Raji (cell line): ENCODE measurements around the gene SLC39A11.

Experiments
- POLR2A ChIP-seq: IDR thresholded peaks from 2 replicates; pipeline ENCODE4 v1.6.1; 2011; ENCODE audit warnings: low read depth, low read length, control low read depth; ENCODE audit not compliant: insufficient read depth

Gene SLC39A11

DNA sequence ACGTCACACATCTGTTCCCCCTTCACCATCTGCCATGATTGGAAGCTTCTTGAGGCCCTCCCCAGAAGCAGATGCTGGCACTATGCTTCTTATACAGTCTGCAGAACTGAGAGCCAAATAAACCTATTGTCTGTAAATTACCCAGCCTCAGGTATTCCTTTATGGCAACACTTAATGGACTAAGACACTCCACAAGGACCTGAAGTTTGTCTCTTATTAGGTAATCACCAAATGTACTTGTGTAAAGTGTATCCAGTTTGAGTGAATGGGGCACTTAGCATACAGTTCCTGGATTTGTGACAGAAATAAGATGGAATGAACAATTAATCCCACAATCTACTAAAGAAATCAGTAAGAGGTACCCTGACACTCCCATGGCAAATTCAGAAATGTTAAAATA, 105.3 kb downstream of the SLC39A11 start:
- no peak for TF ChIP-seq POLR2A

DNA sequence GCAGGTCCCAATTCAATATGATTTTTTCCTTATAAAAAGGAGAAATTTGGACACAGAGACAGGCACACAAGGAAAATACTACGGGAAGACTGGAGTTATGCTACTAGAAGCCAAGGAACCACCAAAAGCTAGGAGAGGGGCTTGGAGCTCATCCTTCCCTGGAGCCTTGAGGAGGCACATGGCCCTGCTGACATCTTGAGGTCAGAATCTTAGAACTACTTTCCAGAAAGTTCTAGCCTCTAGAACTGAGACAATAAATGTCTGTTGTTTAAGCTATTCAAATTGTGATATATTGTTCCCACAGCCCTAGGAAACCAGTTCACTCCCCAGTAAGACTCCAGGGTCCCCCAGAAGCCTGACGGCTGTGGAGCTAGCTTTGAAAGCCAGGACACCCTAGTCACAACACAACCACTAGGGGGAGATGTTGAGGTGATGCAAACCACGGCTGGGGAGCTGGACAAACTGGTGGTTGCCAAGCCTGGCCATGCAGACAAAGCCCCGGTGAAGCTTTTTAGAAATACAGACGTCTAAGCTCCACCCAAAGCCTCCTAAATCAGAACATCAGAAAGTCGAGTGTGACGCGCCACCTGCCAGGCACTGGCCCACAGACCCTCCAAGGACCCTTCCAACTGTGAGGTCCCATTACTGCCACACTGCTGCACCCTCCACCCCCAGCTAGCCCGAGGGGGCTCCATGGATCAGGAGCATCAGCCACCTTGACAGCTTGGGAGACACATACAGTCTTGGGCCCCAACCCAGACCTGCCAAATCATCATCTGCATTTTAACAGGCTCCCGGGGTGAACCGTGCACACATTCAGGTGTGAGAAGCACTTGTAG, 106.4 kb downstream of the SLC39A11 start:
- TF ChIP-seq POLR2A: no peak

DNA sequence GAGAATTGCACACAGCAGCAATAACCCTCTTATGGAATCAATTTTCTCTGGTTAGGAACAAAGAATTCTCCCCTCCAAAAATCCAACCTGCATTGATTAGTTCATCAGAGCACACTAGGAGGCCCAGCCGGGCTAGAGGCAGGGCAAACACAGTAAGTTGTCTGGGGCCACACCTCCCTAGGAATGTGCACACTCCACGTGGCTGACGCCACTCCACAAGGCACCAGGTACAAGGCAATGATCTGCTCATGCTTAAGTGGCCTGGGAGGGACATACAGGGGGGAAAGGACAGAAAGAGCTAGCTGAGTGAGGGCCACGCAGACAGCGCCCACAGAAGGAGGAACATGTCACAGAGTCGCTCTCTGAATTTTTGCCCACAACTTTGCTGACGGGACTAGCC, 107.6 kb downstream of the SLC39A11 start:
- no peak for TF ChIP-seq POLR2A

DNA sequence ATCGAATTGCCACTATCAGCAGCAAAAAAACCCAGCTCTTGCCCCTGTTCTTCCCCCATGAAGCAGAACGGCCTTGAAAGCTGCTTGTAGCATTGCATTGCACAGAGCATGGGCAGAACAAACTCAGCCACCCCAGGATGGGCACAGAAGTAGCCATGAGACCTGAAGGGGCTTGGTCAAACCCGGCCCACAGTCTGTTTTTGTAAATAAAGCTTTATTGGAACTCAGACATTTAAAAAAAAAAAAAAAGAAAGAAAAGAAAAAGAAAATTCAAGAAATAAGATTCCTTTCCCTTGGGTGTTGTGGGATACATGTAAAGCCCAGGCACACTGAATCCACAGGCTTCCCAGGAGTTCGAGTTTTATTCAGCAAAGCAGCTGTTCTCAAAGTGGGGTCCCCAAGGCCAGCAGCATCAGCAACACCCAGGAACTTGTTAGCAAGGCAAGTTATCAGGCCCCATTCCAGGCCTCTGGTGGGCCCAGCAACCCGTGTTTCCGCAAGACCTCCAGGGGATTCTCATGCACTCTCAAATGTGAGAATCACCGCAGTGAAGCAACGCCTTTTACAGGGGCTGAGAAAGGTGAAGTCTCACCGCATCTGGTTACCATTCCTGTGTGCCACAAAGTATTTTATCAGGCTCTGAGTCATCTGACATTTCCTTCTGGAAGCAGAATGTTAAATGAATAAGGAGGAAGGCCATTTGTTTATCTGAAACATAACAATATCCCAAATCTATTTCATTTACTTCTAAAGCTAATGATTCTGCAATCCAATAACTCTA, 108.2 kb downstream of the SLC39A11 start:
- no peak for TF ChIP-seq POLR2A

DNA sequence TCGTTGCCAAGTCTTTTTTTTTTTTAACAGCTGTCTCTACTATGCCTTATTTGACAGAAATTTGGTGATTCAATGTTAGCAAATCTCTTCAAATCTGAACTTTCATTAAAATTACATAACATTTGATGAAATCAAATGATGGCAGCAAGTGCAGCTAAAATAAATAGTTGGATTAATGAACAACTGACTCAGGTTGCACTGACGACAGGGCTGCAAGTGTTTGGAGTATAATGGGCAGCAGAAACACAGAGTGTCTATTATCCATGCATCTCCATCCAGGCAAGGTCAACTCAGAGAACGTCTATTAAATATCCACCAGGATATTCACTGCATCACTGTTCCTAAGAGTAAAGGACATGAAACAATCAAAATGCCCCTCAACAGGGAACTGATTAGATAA, 109.8 kb downstream of the SLC39A11 start:
- no peak for TF ChIP-seq POLR2A

DNA sequence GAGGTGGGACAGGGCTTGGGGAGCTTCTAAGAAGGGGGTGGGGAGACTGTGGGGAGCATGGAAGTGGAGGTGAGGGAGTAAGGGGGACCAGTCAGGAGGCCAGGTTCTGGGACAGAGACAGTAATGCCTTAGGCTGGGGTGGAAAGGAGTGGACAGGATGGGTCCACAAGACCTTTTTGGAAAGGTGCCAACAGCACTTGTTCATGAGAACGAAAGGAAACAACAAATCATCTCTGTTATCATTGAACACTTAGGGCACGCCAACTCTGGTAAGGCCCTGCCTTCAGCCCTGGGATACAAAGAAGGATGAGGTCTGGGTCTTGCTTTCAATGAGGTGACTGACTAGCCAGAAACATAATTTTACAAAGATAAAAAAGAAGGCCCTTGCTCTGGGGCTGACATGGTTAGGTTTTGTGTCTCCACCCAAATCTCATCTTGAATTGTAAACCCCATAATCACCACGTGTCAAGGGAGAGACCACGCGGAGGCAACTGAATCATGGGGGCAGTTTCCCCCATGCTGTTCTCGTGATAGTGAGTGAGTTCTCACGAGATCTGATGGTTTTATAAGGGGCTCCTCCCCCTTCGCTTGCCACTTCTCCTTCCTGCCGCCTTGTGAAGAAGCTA, 113.8 kb downstream of the SLC39A11 start:
- no peak for TF ChIP-seq POLR2A

DNA sequence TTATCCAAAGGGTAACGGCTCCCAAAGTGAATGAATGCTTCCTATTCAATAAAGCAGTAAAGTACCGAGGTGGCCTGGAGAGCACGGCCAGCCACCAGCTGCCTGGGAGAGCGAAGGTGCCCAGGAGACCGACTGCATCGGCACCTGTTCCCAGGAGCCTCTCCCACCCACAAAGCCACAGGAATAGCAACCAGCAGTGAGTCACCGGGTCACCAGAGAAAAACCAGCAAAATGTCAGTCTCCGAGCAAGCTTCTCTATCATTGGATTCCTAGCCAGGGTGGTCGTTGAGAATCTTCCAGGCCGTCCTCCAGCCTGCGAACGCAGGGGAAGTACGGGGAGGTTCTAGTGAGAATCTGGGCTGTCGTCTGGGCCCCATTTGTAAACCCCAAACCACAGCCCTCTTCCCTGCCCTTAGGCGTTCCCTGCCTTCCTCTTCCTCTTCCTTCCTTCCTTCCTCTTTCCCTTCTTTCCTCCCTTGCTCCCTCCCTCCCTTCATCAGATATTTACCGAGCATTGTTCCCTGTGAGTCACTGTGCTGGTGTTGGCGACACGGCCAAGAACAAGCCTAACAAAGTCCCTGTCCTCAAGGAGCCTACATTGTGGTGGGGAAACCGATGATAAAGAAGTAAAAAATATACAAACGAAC, 114.6 kb downstream of the SLC39A11 start:
- TF ChIP-seq POLR2A: no peak

DNA sequence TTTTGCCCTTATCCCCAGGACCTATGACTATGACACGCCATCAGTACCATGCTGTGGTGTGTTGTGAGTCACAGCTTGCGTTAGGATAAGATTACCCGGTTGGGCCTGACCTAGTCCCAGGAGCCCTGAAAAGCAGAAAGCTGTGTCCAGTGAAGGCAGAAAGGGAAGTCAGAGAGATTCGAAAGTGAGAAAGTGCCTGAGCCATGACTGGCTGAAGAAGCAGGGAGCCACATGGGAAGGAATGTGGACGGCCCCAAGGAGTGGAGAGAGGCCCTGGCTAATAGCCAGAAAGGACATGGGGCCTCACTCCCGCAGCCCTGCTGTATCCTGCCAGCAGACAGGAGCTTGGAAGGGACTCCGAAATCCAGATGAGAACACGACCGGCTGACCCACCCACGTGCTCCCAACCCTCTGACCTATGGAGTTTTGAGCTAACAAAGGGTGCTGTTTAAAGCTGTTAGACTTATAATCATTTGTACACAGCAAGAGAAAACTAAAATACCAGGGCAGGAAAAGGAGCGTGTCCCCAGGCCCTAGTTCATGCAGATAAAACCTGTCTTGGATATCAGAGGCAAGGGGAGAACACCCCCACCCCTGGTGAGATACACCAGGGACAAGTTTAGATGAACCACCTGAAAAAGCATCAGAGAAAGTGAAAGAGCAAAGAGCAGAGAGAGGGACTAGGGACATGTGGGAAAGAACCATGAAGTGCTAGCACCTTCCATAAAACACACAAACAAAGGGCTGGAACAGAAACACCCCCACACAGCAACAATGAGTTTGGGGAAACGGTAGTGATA, 115.3 kb downstream of the SLC39A11 start:
- TF ChIP-seq POLR2A: no peak

DNA sequence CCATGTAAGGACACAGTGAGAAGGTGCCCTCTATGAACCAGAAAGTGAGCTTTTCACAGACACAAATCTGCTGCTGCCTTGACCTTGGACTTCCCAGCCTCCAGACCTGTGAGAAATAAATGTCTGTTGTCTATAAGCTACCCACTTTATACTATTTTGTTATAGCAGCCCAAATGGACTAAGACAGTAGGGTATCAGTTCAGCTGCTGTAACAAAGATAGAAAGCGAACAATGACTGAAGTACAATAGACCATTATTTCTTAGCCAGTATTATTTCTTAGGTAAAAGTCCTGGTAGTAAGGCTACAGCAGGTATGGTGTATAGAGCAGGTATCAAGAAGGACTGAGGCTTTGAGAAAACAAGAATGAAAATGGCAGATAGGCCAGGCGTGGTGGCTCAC, 117.0 kb downstream of the SLC39A11 start:
- TF ChIP-seq POLR2A: no peak

DNA sequence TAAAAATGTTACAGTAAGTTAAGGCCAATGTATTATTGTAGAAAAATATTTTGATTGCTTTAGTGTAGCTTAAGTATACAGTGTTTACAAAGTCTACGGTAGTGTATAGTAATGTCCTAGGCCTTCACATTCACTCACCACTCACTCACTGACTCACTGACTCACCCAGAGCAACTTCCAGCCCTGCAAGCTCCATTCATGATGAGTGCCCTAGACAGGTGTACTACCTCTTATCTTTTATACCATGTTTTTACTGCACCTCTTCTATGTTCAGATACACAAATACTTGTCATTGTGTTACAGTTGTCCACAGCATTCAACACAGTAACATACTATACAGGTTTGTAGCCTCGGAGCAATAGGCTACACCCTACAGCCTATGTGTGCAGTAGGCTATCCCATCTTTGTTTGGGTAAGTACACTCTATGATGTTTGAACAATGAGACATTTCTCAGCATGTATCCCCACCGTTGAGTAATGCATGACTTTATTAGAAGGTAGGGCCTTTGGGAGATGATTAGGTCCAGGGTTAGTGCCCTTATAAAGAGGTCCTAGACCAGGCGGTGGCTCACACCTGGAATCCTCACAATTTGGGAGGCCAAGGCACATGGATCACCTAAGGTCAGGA, 117.8 kb downstream of the SLC39A11 start:
- no peak for TF ChIP-seq POLR2A

DNA sequence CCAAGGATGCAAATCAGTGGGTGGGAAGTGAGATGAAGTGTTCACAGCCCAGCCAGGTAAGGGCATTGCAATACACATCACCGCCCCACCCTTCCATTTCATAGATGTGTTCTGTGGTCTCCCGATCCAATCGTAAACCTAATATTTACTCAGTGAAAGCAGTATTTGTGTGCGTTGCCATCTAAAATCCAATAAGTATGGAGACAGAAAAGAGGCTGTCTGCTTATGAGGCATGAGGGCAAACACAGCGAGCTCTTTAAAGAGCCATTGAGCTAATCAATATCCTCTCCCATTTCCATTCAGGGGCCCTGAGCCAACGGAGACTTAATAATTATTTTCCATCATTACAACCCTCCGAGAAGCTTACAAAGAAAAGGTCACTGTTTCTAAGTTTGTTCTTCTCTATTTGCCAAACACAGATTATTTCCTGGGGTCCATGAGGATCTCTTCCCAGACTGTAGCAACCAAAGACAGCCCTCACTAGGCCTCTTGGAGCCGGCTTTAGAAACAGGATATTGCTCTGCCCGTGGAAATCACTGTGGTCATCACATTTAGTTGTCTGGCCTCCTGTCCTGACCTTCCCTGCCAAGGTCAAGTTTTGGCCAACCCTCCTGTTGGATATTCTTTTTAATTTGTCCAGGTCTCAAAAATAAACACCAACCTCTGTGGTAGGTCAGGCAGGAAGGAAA, 120.1 kb downstream of the SLC39A11 start:
- TF ChIP-seq POLR2A: no peak

DNA sequence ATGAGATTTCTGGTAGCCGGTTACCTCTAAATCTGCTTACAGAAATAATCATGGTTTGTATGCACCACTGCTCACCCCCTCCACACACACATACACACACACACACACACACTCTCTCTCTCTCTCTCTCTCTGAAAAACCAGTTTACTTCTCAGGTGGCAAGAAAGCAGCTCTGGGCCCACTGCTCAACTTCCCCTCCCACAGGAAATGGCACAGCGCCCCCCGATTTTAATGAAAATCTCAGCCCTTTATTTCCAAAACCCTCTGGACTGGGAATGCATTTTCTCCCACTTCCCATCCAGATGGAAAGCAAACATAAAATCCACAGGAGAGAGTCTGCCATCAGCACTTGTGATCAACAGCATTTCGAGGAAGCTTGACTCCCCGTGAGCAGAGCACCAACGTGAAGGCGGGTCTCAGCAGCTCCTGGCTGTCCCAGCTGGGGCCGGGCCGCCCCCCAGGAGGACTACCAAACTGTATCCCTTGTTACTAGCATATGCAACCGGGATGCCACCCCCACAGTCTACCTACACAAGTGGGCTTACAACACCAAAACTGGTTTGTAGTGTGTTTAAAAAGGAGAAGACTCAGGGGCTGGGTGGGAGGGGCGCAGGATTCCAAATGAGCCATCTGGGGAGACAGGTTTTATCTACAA, 121.1 kb downstream of the SLC39A11 start:
- TF ChIP-seq POLR2A: no peak

DNA sequence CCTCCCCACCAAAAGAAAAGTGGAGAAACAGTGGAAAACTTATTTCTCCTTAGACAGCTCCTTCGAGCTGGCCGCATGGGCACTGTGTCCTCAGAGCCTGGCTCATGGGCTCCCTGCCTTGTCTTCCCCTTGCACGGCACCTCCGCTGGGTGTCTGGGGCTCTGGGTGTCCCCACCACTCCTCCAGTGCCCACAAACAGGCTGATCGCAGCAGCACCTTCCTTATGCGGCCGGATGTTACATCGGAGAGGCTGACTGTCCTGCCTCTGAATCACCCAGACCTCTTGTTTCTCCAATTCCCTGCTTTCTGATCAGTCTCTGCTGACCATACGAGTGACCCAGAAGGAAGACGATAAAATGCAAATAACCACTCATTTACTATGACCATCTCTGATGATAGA, 121.7 kb downstream of the SLC39A11 start:
- no peak for TF ChIP-seq POLR2A

DNA sequence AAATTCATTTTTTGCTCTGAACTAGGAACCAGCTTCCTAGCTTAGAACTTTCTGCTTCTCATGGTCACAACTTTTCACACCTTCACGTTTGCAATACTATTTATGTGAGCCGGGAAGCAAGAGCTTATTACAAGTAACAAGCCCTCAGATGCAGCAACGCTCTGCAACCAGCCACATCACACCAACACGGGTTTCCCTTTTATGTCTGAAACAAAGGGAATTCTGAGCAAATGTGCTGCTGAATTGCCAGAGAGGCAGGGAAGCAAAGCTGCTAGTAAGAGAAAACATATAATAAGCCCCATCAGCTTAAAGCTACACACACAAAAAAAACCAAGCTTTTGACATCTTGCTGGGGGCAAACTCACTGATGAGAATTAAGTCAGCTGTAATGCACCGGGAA, 122.2 kb downstream of the SLC39A11 start:
- no peak for TF ChIP-seq POLR2A
